ENCODE data around the gene PSMC5. TPM values are rescaled to one million over a fixed set of nuclear protein-coding genes. Genes with fewer than 3 reads are reported as not detected.

Gene PSMC5
- total RNA-seq, 1 donor from 2014 or later, result 178 TPM

- H3K4me3 Mint-ChIP-seq, result peak overlapping the region; percentile 73
- H3K9me3 Mint-ChIP-seq, result no peaks in the 10 kb centered on the region
- no peak overlapping the region for H3K27ac Mint-ChIP-seq (ENCODE audit: unreplicated experiment)
- peaks cover 19% of the 10 kb centered on the region for H3K36me3 Mint-ChIP-seq (ENCODE audit: low read depth)
- DNase-seq (ENCODE audit: low read depth, low spot score), result no peak
- no peaks in the 10 kb centered on the region for H3K27me3 Mint-ChIP-seq (ENCODE audit: low read depth)
- no peak for TF ChIP-seq CTCF (conservative IDR thresholded peaks at IDR 0.05)
- peaks cover 23% of the 10 kb centered on the region for H3K4me1 Mint-ChIP-seq
Measured at GRCh38 chr17:63832455-63832854, 5.2 kb downstream of the PSMC5 start.

- no peak for TF ChIP-seq CTCF (conservative IDR thresholded peaks at IDR 0.05)
- peak overlapping the region; percentile 61 for H3K4me3 Mint-ChIP-seq
- no peak overlapping the region for H3K27ac Mint-ChIP-seq (ENCODE audit: unreplicated experiment)
- peaks cover 18% of the 10 kb centered on the region for H3K4me1 Mint-ChIP-seq
- DNase-seq (ENCODE audit: low read depth, low spot score), result no peak
- peaks cover 19% of the 10 kb centered on the region for H3K36me3 Mint-ChIP-seq (ENCODE audit: low read depth)
- H3K27me3 Mint-ChIP-seq (ENCODE audit: low read depth), result no peaks in the 10 kb centered on the region
- H3K9me3 Mint-ChIP-seq, result no peaks in the 10 kb centered on the region
Measured at GRCh38 chr17:63833026-63833740, 6.0 kb downstream of the PSMC5 start.

- no peak for DNase-seq (ENCODE audit: low read depth, low spot score)
- H3K36me3 Mint-ChIP-seq (ENCODE audit: low read depth), result peaks cover 19% of the 10 kb centered on the region
- no peak for TF ChIP-seq CTCF (conservative IDR thresholded peaks at IDR 0.05)
- no peaks in the 10 kb centered on the region for H3K9me3 Mint-ChIP-seq
- H3K4me3 Mint-ChIP-seq, result peak overlapping the region; percentile 61
- H3K27ac Mint-ChIP-seq (ENCODE audit: unreplicated experiment), result no peak overlapping the region
- H3K27me3 Mint-ChIP-seq (ENCODE audit: low read depth), result no peaks in the 10 kb centered on the region
- H3K4me1 Mint-ChIP-seq, result peaks cover 16% of the 10 kb centered on the region
Measured at GRCh38 chr17:63833741-63834373, 6.6 kb downstream of the PSMC5 start.

- no peak overlapping the region for H3K27ac Mint-ChIP-seq (ENCODE audit: unreplicated experiment)
Measured at GRCh38 chr17:63834431-63835166, 7.4 kb downstream of the PSMC5 start.

More at GRCh38 chr17:63834431-63835166, 7.4 kb downstream of the PSMC5 start:
- Mint-ChIP-seq H3K36me3 (ENCODE audit: low read depth) (peaks cover 18% of the 10 kb centered on the region), H3K9me3 (no peaks in the 10 kb centered on the region), H3K27me3 (ENCODE audit: low read depth) (no peaks in the 10 kb centered on the region), H3K4me1 (peaks cover 16% of the 10 kb centered on the region), H3K4me3 (peak overlapping the region; percentile 87)
- TF ChIP-seq CTCF (conservative IDR thresholded peaks at IDR 0.05), result peak; percentile 59
- DNase-seq (ENCODE audit: low read depth, low spot score), result peak; percentile 56
